CD14-positive monocyte (primary cell): ENCODE results near the gene ADAMTS18. TPM values are rescaled to one million over a fixed set of nuclear protein-coding genes. Genes with fewer than 3 reads are reported as not detected.

ENCODE experiments used
- DNase-seq, 3 donors: peaks; one replicate each; pipeline ENCODE4 v3.0.0-alpha.2; 2011 to 2022
- H2AFZ ChIP-seq: 2 replicates; pipeline ENCODE4 v1.6.0; 2012; ENCODE audit warnings: mild to moderate bottlenecking, low read depth, low read length, inconsistent platforms; ENCODE audit not compliant: insufficient read depth, poor library complexity, severe bottlenecking
- H3K27ac ChIP-seq, 2 donors: 1 replicate in 1 of 2; 2 replicates in 1 of 2; pipeline ENCODE4 v1.5.1; 2012 to 2013; ENCODE audit warnings: low read length in 2 of 2, control low read depth in 1 of 2, inconsistent platforms in 1 of 2, low read depth in 1 of 2, mild to moderate bottlenecking in 1 of 2
- H3K27me3 ChIP-seq, 2 donors: one replicate each; pipeline versions ENCODE4 v1.6.0 to v1.6.1; 2011 to 2013; ENCODE audit warnings: low read length in 2 of 2; ENCODE audit not compliant: control insufficient read depth in 2 of 2, insufficient read depth in 2 of 2
- H3K36me3 ChIP-seq, 2 donors: replicated peaks in 1 of 2; 1 replicate in 1 of 2; 2 replicates in 1 of 2; pipeline versions ENCODE4 v1.5.1 to v1.6.1; 2012 to 2013; ENCODE audit warnings: low read length in 2 of 2, control low read depth in 1 of 2, inconsistent platforms in 1 of 2, mild to moderate bottlenecking in 1 of 2; ENCODE audit not compliant: insufficient read depth in 2 of 2, control insufficient read depth in 1 of 2
- H3K4me1 ChIP-seq, 2 donors: 1 replicate in 1 of 2; 2 replicates in 1 of 2; pipeline versions ENCODE4 v1.5.1 to v1.6.1; 2012 to 2013; ENCODE audit warnings: low read length in 2 of 2, control low read depth in 1 of 2, inconsistent platforms in 1 of 2, mild to moderate bottlenecking in 1 of 2, moderate library complexity in 1 of 2; ENCODE audit not compliant: insufficient read depth in 2 of 2, control insufficient read depth in 1 of 2
- H3K4me2 ChIP-seq: replicated peaks from 2 replicates; pipeline ENCODE3; 2012; ENCODE audit warnings: low read length, moderate library complexity, mild to moderate bottlenecking; ENCODE audit not compliant: poor library complexity, severe bottlenecking; ENCODE audit errors: extremely low read depth
- H3K4me3 ChIP-seq, 3 experiments: fragments of 200-600 bp in 1 of 3; sonication (generic) in 1 of 3; replicated peaks in 1 of 3; 1 replicate in 2 of 3; 2 replicates in 1 of 3; pipeline ENCODE4 v1.5.1; 2011 to 2013; ENCODE audit warnings: low read length in 3 of 3, mild to moderate bottlenecking in 3 of 3, control low read depth in 2 of 3, low read depth in 2 of 3, inconsistent platforms in 1 of 3, moderate library complexity in 1 of 3
- H3K79me2 ChIP-seq: 2 replicates; pipeline ENCODE4 v1.6.0; 2012; ENCODE audit warnings: mild to moderate bottlenecking, control low read depth, inconsistent platforms, low read length, moderate library complexity; ENCODE audit not compliant: insufficient read depth
- H3K9ac ChIP-seq: 2 replicates; pipeline ENCODE4 v1.6.0; 2017; ENCODE audit warnings: low read length, mild to moderate bottlenecking; ENCODE audit not compliant: insufficient read depth, poor library complexity, severe bottlenecking
- H3K9me3 ChIP-seq, 2 donors: replicated peaks in 1 of 2; 1 replicate in 1 of 2; 2 replicates in 1 of 2; pipeline versions ENCODE4 v1.5.1 to v1.6.1; 2012 to 2013; ENCODE audit warnings: low read length in 2 of 2, control low read depth in 1 of 2; ENCODE audit not compliant: control insufficient read depth in 1 of 2, insufficient read depth in 1 of 2
- H4K20me1 ChIP-seq: 2 replicates; pipeline ENCODE4 v1.6.0; 2012; ENCODE audit warnings: mild to moderate bottlenecking, low read length, control low read depth, moderate library complexity; ENCODE audit not compliant: insufficient read depth
- H3K27ac Mint-ChIP-seq, 7 donors: one replicate each; pipeline ENCODE4 v1.8.0; 2020; ENCODE audit warnings: mild to moderate bottlenecking in 7 of 7, mixed read lengths in 7 of 7, moderate library complexity in 6 of 7, inconsistent platforms in 2 of 7
- H3K27me3 Mint-ChIP-seq, 3 donors: one replicate each; pipeline ENCODE4 v1.8.0; 2021 to 2022; ENCODE audit warnings: low read depth in 3 of 3, mild to moderate bottlenecking in 3 of 3, mixed read lengths in 3 of 3, moderate library complexity in 3 of 3, inconsistent platforms in 1 of 3
- H3K36me3 Mint-ChIP-seq, 2 donors: one replicate each; pipeline ENCODE4 v1.8.0; 2020; ENCODE audit warnings: mixed read lengths in 2 of 2, inconsistent platforms in 1 of 2, mild to moderate bottlenecking in 1 of 2
- H3K4me1 Mint-ChIP-seq: one replicate; pipeline ENCODE4 v1.8.0; 2020; ENCODE audit warnings: mild to moderate bottlenecking, mixed read lengths
- H3K4me3 Mint-ChIP-seq, 2 donors: one replicate each; pipeline ENCODE4 v1.8.0; 2020; ENCODE audit warnings: mild to moderate bottlenecking in 2 of 2, mixed read lengths in 2 of 2, moderate library complexity in 1 of 2
- H3K9me3 Mint-ChIP-seq, 7 donors: one replicate each; pipeline ENCODE4 v1.8.0; 2020 to 2022; ENCODE audit warnings: mixed read lengths in 7 of 7, mild to moderate bottlenecking in 6 of 7, moderate library complexity in 6 of 7, inconsistent platforms in 2 of 7
- CTCF ChIP-seq: fragments of 200-600 bp; IDR thresholded peaks from one replicate; pipeline ENCODE4 v1.8.0; 2022; ENCODE audit warnings: antibody characterized with exemption, mild to moderate bottlenecking
- WGBS: methylation state at CpG from one replicate; pipeline ENCODE4 v1.1.5; 2013; ENCODE audit warnings: missing lambda C conversion rate; ENCODE audit not compliant: insufficient coverage; 5-methylcytosine and 5-hydroxymethylcytosine counted together
- intact Hi-C, 2 donors: fragments of 100-400 bp; cut with micrococcal nuclease; formaldehyde crosslinking; loops; one replicate each; pipeline versions ENCODE4 v1.15.0 to v1.15.1; 2023
- polyA plus RNA-seq, 3 donors: library from polyadenylated mRNA; depleted of rRNA in 1 of 3; unstranded in 2 of 3; stranded (reverse) in 1 of 3; fragments of 300-500 nt in 2 of 3; fragments of >200 nt in 1 of 3; fragmentation: Illumina TruSeq in 2 of 3; gene quantifications; 1 replicate in 2 of 3; 2 replicates in 1 of 3; pipeline ENCODE4 v1.2.3, GENCODE V29; 2012 to 2021

Gene ADAMTS18
- polyA plus RNA-seq, 3 donors = not detected

GRCh38 chr16:77327717-77328116 is 107.1 kb downstream of the ADAMTS18 start:
- Histone ChIP-seq H3K79me2 (no peaks in the 10 kb centered on the region), H4K20me1 (no peaks in the 10 kb centered on the region), H3K27ac (no peak overlapping the region), H3K4me3 (no peak overlapping the region), H3K4me1 (no peaks in the 10 kb centered on the region), H3K36me3 (no peaks in the 10 kb centered on the region), H3K27me3 (no peaks in the 10 kb centered on the region), H2AFZ (no peak overlapping the region), H3K9me3 (no peaks in the 10 kb centered on the region), H3K9ac (no peak overlapping the region), H3K4me2 (no peak overlapping the region)
- 100% methylated on average over 1 of the region's 2 CpGs for WGBS
- Mint-ChIP-seq H3K4me1 (no peaks in the 10 kb centered on the region), H3K9me3 (peaks cover 0 to 3% (median 0%) of the 10 kb centered on the region in 7 donors), H3K27me3 (peaks cover 0 to 3% (median 1%) of the 10 kb centered on the region in 3 donors), H3K4me3 (no peak overlapping the region), H3K36me3 (no peaks in the 10 kb centered on the region), H3K27ac (no peak overlapping the region)
- no peak for DNase-seq
- TF ChIP-seq CTCF = no peak
- intact Hi-C loops = no loop called here

GRCh38 chr16:77324729-77325128 is 110.1 kb downstream of the ADAMTS18 start:
- Histone ChIP-seq H3K4me1 (no peaks in the 10 kb centered on the region), H4K20me1 (no peaks in the 10 kb centered on the region), H3K79me2 (no peaks in the 10 kb centered on the region), H3K9ac (no peak overlapping the region), H3K27me3 (no peaks in the 10 kb centered on the region), H3K27ac (no peak overlapping the region), H3K9me3 (no peaks in the 10 kb centered on the region), H3K4me2 (no peak overlapping the region), H3K36me3 (no peaks in the 10 kb centered on the region), H2AFZ (no peak overlapping the region), H3K4me3 (no peak overlapping the region)
- Mint-ChIP-seq H3K27me3 (peaks cover 0 to 1% (median 1%) of the 10 kb centered on the region in 3 donors), H3K36me3 (no peaks in the 10 kb centered on the region), H3K4me3 (no peak overlapping the region), H3K4me1 (no peaks in the 10 kb centered on the region), H3K9me3 (peaks cover 0 to 3% (median 0%) of the 10 kb centered on the region in 7 donors), H3K27ac (no peak overlapping the region)
- intact Hi-C loops = no loop called here
- 80% methylated on average over 1 of the region's 3 CpGs for WGBS
- TF ChIP-seq CTCF = no peak
- DNase-seq = no peak
